Mesothelial cell of epicardium (in vitro differentiated cells): ENCODE data around the gene CRYGN. TPM values are rescaled to one million over a fixed set of nuclear protein-coding genes. Genes with fewer than 3 reads are reported as not detected.

ENCODE experiments used
- DNase-seq, 2 experiments: peaks; one replicate each; pipeline ENCODE4 v3.0.0; 2021; ENCODE audit warnings: low spot score in 2 of 2; ENCODE audit not compliant: unreplicated experiment in 2 of 2
- H3K27ac Mint-ChIP-seq: 2 replicates; pipeline ENCODE4 v1.8.0; 2021; ENCODE audit warnings: mixed read lengths
- H3K27me3 Mint-ChIP-seq: 2 replicates; pipeline ENCODE4 v1.8.0; 2021; ENCODE audit warnings: low read depth, mixed read lengths
- H3K36me3 Mint-ChIP-seq: 2 replicates; pipeline ENCODE4 v1.8.0; 2021; ENCODE audit warnings: mixed read lengths
- H3K4me1 Mint-ChIP-seq: 2 replicates; pipeline ENCODE4 v1.8.0; 2021; ENCODE audit warnings: mixed read lengths
- H3K4me3 Mint-ChIP-seq: 2 replicates; pipeline ENCODE4 v1.8.0; 2021; ENCODE audit warnings: mild to moderate bottlenecking, moderate library complexity, mixed read lengths
- H3K9me3 Mint-ChIP-seq: 2 replicates; pipeline ENCODE4 v1.8.0; 2021; ENCODE audit warnings: mixed read lengths
- CTCF ChIP-seq: fragments of 200-600 bp; sonication (generic); IDR thresholded peaks from one replicate; pipeline ENCODE4 v1.5.0; 2021; ENCODE audit warnings: antibody characterized with exemption; ENCODE audit not compliant: unreplicated experiment
- total RNA-seq: library from RNA; stranded (reverse); gene quantifications from 3 replicates; pipeline ENCODE4 v1.2.1, GENCODE V29; 2021

CRYGN gene
- total RNA-seq, 1 donor from 2014 or later = 9.4 TPM

- H3K27ac Mint-ChIP-seq = peak overlapping the region; percentile 99
- peaks cover 11% of the 10 kb centered on the region for H3K9me3 Mint-ChIP-seq
- H3K4me1 Mint-ChIP-seq = peaks cover 70% of the 10 kb centered on the region
- no peaks in the 10 kb centered on the region for H3K27me3 Mint-ChIP-seq
- no peak for TF ChIP-seq CTCF
- peaks cover 9% of the 10 kb centered on the region for H3K36me3 Mint-ChIP-seq
- H3K4me3 Mint-ChIP-seq = peak overlapping the region; percentile 16
- peak in 1 of 2 experiments; percentile 76 for DNase-seq
Measured at GRCh38 chr7:151426441-151426903, 13.5 kb downstream of the CRYGN start.

- peaks cover 10% of the 10 kb centered on the region for H3K36me3 Mint-ChIP-seq
- H3K9me3 Mint-ChIP-seq = peaks cover 12% of the 10 kb centered on the region
- no peaks in the 10 kb centered on the region for H3K27me3 Mint-ChIP-seq
- no peak for TF ChIP-seq CTCF
- H3K4me1 Mint-ChIP-seq = peaks cover 69% of the 10 kb centered on the region
- H3K4me3 Mint-ChIP-seq = no peak overlapping the region
- peak overlapping the region; percentile 99 for H3K27ac Mint-ChIP-seq
- no peak for DNase-seq
Measured at GRCh38 chr7:151425670-151426440, 14.1 kb downstream of the CRYGN start.

GRCh38 chr7:151424799-151425198, 15.1 kb downstream of the CRYGN start:
- H3K36me3 Mint-ChIP-seq = peaks cover 21% of the 10 kb centered on the region
- H3K27me3 Mint-ChIP-seq = no peaks in the 10 kb centered on the region
- DNase-seq = no peak
- H3K9me3 Mint-ChIP-seq = peaks cover 18% of the 10 kb centered on the region
- peak overlapping the region; percentile 79 for H3K27ac Mint-ChIP-seq
- TF ChIP-seq CTCF = no peak
- H3K4me3 Mint-ChIP-seq = no peak overlapping the region
- H3K4me1 Mint-ChIP-seq = peaks cover 63% of the 10 kb centered on the region

GRCh38 chr7:151423936-151424335, 16.0 kb downstream of the CRYGN start:
- H3K36me3 Mint-ChIP-seq = peaks cover 21% of the 10 kb centered on the region
- no peak for TF ChIP-seq CTCF
- no peaks in the 10 kb centered on the region for H3K27me3 Mint-ChIP-seq
- peaks cover 54% of the 10 kb centered on the region for H3K4me1 Mint-ChIP-seq
- peak overlapping the region; percentile 79 for H3K27ac Mint-ChIP-seq
- H3K9me3 Mint-ChIP-seq = peaks cover 18% of the 10 kb centered on the region
- DNase-seq = no peak
- no peak overlapping the region for H3K4me3 Mint-ChIP-seq

GRCh38 chr7:151423226-151423625, 16.7 kb downstream of the CRYGN start:
- no peak overlapping the region for H3K4me3 Mint-ChIP-seq
- peaks cover 20% of the 10 kb centered on the region for H3K9me3 Mint-ChIP-seq
- peak overlapping the region; percentile 79 for H3K27ac Mint-ChIP-seq
- peaks cover 23% of the 10 kb centered on the region for H3K36me3 Mint-ChIP-seq
- peaks cover 47% of the 10 kb centered on the region for H3K4me1 Mint-ChIP-seq
- H3K27me3 Mint-ChIP-seq = no peaks in the 10 kb centered on the region
- DNase-seq = no peak
- TF ChIP-seq CTCF = no peak
